GM12878 (cell line): Measurements from ENCODE around the gene MAGI2.

Experiments
- FOS ChIP-seq: IDR thresholded peaks from 3 replicates; pipeline ENCODE4 v1.6.1; 2011; ENCODE audit warnings: borderline replicate concordance; ENCODE audit not compliant: insufficient read length; ENCODE audit errors: extremely low read depth
- HDAC2 ChIP-seq: fragments of 200-600 bp; sonication (generic); IDR thresholded peaks from 2 replicates; pipeline ENCODE4 v1.6.1; 2017
- HSF1 ChIP-seq: fragments of 150-350 bp; IDR thresholded peaks from 2 replicates; pipeline ENCODE4 v1.6.1; 2014; ENCODE audit warnings: mild to moderate bottlenecking, low read depth, low read length
- NR2F1 ChIP-seq: fragments of 450-650 bp; conservative IDR thresholded peaks from 2 replicates; pipeline ENCODE4 v1.6.1; 2017; ENCODE audit warnings: mild to moderate bottlenecking
- POLR2AphosphoS5 ChIP-seq: IDR thresholded peaks from 2 replicates; pipeline ENCODE4 v1.6.1; 2011; ENCODE audit warnings: mild to moderate bottlenecking, low read length, inconsistent platforms
- RBBP5 ChIP-seq: fragments of 200-600 bp; sonication (generic); conservative IDR thresholded peaks from 2 replicates; pipeline ENCODE4 v1.6.1; 2016
- TF ChIP-seq, protein P1 (sequence below): fragments of 450-650 bp; IDR thresholded peaks from 2 replicates; pipeline ENCODE4 v1.6.1; 2017; ENCODE audit warnings: mild to moderate bottlenecking

DNA sequence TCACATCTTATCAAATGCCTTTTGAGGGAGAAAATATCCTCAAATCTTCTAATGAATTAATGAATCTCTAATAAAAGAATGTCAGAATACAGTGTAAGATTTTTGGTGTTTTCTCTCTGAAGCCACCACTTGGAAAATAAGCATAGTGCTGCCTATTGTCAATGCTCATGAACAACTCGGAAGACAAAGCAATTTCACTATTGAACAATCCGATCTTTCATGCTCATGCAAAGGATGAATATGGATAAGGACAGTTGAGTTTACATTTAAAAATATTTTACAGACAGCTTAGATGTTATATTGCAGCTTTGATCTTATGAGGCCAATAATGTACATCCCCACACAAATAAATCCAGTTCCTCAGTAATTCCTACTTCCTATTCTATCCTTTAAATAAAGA is 40.6 kb downstream of the MAGI2 start:
- TF ChIP-seq HSF1 (no peak), POLR2AphosphoS5 (no peak), RBBP5 (no peak), HDAC2 (no peak), FOS (no peak), NR2F1 (no peak)
- TF ChIP-seq, protein P1, sequence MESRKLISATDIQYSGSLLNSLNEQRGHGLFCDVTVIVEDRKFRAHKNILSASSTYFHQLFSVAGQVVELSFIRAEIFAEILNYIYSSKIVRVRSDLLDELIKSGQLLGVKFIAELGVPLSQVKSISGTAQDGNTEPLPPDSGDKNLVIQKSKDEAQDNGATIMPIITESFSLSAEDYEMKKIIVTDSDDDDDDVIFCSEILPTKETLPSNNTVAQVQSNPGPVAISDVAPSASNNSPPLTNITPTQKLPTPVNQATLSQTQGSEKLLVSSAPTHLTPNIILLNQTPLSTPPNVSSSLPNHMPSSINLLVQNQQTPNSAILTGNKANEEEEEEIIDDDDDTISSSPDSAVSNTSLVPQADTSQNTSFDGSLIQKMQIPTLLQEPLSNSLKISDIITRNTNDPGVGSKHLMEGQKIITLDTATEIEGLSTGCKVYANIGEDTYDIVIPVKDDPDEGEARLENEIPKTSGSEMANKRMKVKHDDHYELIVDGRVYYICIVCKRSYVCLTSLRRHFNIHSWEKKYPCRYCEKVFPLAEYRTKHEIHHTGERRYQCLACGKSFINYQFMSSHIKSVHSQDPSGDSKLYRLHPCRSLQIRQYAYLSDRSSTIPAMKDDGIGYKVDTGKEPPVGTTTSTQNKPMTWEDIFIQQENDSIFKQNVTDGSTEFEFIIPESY = no peak
